Astrocyte of the spinal cord (primary cell): ENCODE results near the gene THSD7B.

ENCODE experiments used
- DNase-seq: peaks from one replicate; pipeline ENCODE4 v3.0.0; 2011; ENCODE audit warnings: low read depth, low spot score
- H3K4me3 ChIP-seq: 2 replicates; pipeline ENCODE4 v1.5.1; 2011; ENCODE audit warnings: low read depth, mild to moderate bottlenecking, low read length, moderate library complexity
- in situ Hi-C: cut with HindIII; loops from 2 replicates; pipeline ENCODE4 v1.10.0; 2017; ENCODE audit warnings: low sequenced_read_pairs
- TF ChIP-seq, protein P1 (sequence below): IDR thresholded peaks from 2 replicates; pipeline ENCODE4 v1.5.1; 2012; ENCODE audit warnings: low read depth, mild to moderate bottlenecking, low read length, inconsistent platforms

Gene THSD7B

DNA sequence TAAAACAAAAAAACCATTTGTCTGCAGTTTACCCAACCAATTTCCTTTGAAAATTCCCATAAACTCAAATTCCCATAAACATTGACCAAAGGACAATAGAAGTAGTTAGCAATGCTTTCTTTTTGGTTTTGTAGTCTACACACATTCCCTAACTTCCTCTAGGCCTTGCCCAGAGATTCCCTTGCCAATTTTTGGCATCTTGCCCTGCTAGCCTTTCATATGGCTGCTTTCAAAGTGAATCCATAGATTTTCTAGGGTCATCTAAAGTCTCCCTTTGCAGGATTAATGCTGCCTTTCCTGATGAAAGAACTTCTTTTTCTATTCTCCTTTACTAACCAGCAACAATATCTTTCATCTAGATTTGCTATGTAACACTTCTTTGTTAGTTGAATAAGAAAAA is 33.4 kb downstream of the THSD7B start:
- TF ChIP-seq, protein P1, sequence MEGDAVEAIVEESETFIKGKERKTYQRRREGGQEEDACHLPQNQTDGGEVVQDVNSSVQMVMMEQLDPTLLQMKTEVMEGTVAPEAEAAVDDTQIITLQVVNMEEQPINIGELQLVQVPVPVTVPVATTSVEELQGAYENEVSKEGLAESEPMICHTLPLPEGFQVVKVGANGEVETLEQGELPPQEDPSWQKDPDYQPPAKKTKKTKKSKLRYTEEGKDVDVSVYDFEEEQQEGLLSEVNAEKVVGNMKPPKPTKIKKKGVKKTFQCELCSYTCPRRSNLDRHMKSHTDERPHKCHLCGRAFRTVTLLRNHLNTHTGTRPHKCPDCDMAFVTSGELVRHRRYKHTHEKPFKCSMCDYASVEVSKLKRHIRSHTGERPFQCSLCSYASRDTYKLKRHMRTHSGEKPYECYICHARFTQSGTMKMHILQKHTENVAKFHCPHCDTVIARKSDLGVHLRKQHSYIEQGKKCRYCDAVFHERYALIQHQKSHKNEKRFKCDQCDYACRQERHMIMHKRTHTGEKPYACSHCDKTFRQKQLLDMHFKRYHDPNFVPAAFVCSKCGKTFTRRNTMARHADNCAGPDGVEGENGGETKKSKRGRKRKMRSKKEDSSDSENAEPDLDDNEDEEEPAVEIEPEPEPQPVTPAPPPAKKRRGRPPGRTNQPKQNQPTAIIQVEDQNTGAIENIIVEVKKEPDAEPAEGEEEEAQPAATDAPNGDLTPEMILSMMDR: no peak
- no peak overlapping the region for H3K4me3 ChIP-seq
- DNase-seq: no peak
- in situ Hi-C loops: no loop called here

DNA sequence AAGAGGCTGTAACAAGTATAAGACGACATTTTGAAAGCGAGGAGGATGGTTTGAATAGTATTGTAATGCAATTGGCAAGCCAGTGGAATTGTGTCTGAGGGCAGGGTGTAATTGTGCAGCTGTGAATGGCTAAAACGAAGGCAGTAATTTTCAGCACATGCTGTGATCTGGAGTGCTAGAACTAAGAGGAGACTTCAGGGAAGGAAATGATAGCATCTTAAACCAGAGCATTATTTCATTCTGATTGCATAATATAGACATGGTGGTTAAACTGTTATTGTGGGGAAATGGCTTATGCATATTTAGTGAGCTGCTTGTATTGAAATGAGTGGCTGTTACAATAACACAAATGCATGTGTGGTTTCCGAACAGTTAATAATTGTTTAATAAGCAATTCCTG is 36.3 kb downstream of the THSD7B start:
- TF ChIP-seq, protein P1: no peak
- in situ Hi-C loops: no loop called here
- H3K4me3 ChIP-seq: no peak overlapping the region
- no peak for DNase-seq

DNA sequence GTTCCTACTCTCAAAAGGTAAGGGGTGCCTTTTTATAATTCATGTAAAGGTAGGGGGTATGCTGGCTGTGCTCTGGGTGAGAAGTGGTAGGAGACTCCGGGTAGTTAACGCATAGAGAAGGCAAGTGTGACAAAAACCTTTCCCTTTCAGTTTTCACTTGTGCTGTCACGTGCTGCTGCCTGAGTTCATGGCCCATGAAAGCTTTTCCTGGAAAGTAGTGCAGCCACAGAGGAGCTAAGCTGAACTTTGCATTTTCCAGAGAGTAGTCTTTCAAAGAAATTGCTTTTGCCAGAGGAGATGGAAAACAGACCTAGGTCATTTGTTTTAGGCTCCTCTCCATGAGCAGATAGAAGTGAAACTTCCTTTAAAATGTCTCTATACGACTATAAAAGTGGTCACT is 44.7 kb downstream of the THSD7B start:
- in situ Hi-C loops: no loop called here

DNA sequence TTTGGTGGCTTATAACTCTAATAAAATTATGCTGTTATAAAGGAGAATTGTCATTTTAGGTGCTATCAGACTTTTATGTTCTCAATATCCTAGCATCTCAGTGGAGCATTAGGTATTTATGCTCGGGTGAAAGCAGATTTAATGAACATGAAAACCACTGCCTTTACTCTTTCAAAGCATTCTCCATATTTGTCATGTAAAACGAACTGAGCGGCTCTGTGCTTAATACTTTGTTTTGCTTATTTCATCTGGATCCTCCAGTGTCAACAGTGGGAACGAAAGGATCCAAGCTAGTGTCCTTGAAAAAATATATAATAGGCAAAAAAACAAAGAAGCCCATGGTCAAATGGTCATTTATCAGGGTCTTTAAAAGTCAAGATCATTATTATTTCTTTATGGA is 53.5 kb downstream of the THSD7B start:
- H3K4me3 ChIP-seq: no peak overlapping the region
- in situ Hi-C loops: no loop called here
- DNase-seq: no peak
- TF ChIP-seq, protein P1: no peak

More for the DNA sequence above, 44.7 kb downstream of the THSD7B start:
- no peak overlapping the region for H3K4me3 ChIP-seq
- no peak for DNase-seq
- TF ChIP-seq, protein P1: no peak

DNA sequence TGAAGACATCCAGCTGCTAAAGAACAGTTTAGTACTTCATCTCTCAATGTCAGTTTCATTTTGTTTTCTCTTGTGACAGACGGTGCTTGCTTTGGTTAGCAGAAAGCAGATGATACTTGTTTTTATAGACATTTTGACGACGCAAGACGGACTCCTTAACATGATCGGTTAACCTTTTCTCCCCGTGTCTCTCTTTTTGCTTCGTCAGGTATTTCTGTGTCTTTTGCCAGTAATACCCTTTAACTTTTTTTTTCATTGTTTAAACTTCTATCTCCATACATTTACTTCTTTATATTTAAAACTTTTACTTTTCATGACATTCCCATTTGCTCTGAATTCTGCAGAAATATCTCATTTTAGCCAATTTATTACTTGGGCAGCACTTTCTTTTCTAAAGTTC is 57.9 kb downstream of the THSD7B start:
- H3K4me3 ChIP-seq: no peak overlapping the region
- TF ChIP-seq, protein P1: no peak
- in situ Hi-C loops: no loop called here
- DNase-seq: no peak

DNA sequence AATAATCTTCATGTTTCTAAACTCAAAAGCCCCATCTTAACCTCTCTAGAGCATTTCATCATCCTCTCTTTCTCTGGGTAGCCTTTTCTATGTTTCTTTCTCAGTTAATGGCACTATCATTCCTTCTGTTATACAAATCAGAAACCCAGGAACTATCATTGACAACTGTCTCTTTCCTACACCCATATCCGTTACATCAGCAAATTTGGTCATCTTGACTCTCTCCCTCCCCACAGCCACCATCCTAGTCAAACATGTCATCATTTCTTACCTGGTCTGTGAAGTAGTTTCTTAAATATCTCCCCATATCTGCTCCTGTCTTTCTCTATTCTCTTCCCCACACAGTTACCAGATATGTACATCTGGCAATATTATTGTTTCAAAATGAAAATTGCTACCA is 62.8 kb downstream of the THSD7B start:
- in situ Hi-C loops: no loop called here
- DNase-seq: no peak

More for the DNA sequence above, 62.8 kb downstream of the THSD7B start:
- TF ChIP-seq, protein P1: no peak
- H3K4me3 ChIP-seq: no peak overlapping the region
